H1 (cell line): ENCODE measurements around the gene MMP12.

ENCODE experiments used
- CHD2 ChIP-seq: IDR thresholded peaks from 2 replicates; pipeline ENCODE4 v1.6.1; 2012; ENCODE audit warnings: low read length, improper control_type of control experiment
- CREB1 ChIP-seq: IDR thresholded peaks from 2 replicates; pipeline ENCODE4 v1.6.1; 2012; ENCODE audit warnings: inconsistent platforms
- CTCF ChIP-seq, 3 experiments: IDR thresholded peaks; 1 replicate in 2 of 3; 2 replicates in 1 of 3; pipeline versions ENCODE4 v1.5.1 to v1.6.1; 2011; ENCODE audit warnings: low read length in 3 of 3, mild to moderate bottlenecking in 3 of 3, inconsistent platforms in 2 of 3, low read depth in 1 of 3, moderate library complexity in 1 of 3; ENCODE audit not compliant: insufficient read depth in 1 of 3; ENCODE audit errors: control extremely low read depth in 1 of 3
- EZH2 ChIP-seq: fragments of 200-600 bp; sonication (generic); IDR thresholded peaks from 2 replicates; pipeline ENCODE4 v1.7.1; 2012; ENCODE audit warnings: low read depth, mild to moderate bottlenecking, moderate library complexity, low read length, inconsistent platforms; ENCODE audit not compliant: severe bottlenecking
- POLR2A ChIP-seq, 2 experiments: IDR thresholded peaks; 1 replicate in 1 of 2; 2 replicates in 1 of 2; pipeline ENCODE4 v1.6.1; 2011; ENCODE audit warnings: low read depth in 2 of 2, low read length in 2 of 2, mild to moderate bottlenecking in 2 of 2; ENCODE audit errors: control extremely low read depth in 1 of 2
- RBBP5 ChIP-seq: IDR thresholded peaks from 2 replicates; pipeline ENCODE4 v1.7.1; 2012; ENCODE audit warnings: low read depth, mild to moderate bottlenecking, inconsistent platforms, low read length, moderate library complexity, borderline replicate concordance
- TEAD4 ChIP-seq: IDR thresholded peaks from 2 replicates; pipeline ENCODE4 v1.6.1; 2012; ENCODE audit warnings: low read depth, low read length, inconsistent platforms, mixed read lengths
- YY1 ChIP-seq: IDR thresholded peaks from 2 replicates; pipeline ENCODE4 v1.6.1; 2011; ENCODE audit warnings: low read depth, mild to moderate bottlenecking, low read length
- TF ChIP-seq, protein P1 (sequence below): IDR thresholded peaks from 2 replicates; pipeline ENCODE4 v1.6.1; 2012; ENCODE audit warnings: inconsistent platforms

DNA sequence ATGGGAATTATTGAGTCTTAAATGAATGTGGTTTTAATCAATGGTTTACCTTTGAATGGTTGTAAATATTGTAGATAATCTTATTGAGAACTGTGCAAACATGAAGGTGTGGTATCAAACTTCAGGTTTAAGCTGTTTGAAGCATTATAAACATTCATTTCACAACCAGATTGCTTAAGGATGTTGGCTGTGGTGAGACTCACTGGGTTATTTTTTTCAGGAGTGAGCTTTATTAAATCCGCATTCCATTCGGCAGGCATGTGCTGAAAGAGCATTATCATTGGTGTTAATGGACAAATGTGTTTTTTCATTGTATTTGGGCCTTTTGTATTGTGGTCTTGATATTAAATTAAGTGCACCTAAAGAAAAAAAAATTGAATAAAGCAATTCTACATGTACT lies 41.1 kb downstream of the MMP12 start:
- TF ChIP-seq CTCF (IDR thresholded peaks at IDR 0.05; ENCODE audit: control extremely low read depth in 1 of 3, insufficient read depth in 1 of 3, low read depth in 1 of 3, low read length in 3 of 3), result no peak
- TF ChIP-seq TEAD4, result no peak
- no peak for TF ChIP-seq POLR2A (IDR thresholded peaks at IDR 0.05; ENCODE audit: control extremely low read depth in 1 of 2, low read depth in 2 of 2, low read length in 2 of 2)
- TF ChIP-seq CHD2, result no peak
- no peak for TF ChIP-seq CREB1
- no peak for TF ChIP-seq RBBP5
- TF ChIP-seq YY1, result no peak
- TF ChIP-seq EZH2, result no peak
- TF ChIP-seq, protein P1, sequence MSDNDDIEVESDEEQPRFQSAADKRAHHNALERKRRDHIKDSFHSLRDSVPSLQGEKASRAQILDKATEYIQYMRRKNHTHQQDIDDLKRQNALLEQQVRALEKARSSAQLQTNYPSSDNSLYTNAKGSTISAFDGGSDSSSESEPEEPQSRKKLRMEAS, result no peak
